CD14-positive monocyte (primary cell): ENCODE results near the gene FKBP4. TPM values are rescaled to one million over a fixed set of nuclear protein-coding genes. Genes with fewer than 3 reads are reported as not detected.

Experiments
- DNase-seq, 3 donors: peaks; one replicate each; pipeline ENCODE4 v3.0.0-alpha.2; 2011 to 2022
- H2AFZ ChIP-seq: 2 replicates; pipeline ENCODE4 v1.6.0; 2012; ENCODE audit warnings: mild to moderate bottlenecking, low read depth, low read length, inconsistent platforms; ENCODE audit not compliant: insufficient read depth, poor library complexity, severe bottlenecking
- H3K27ac ChIP-seq, 2 donors: 1 replicate in 1 of 2; 2 replicates in 1 of 2; pipeline ENCODE4 v1.5.1; 2012 to 2013; ENCODE audit warnings: low read length in 2 of 2, control low read depth in 1 of 2, inconsistent platforms in 1 of 2, low read depth in 1 of 2, mild to moderate bottlenecking in 1 of 2
- H3K27me3 ChIP-seq, 2 donors: one replicate each; pipeline versions ENCODE4 v1.6.0 to v1.6.1; 2011 to 2013; ENCODE audit warnings: low read length in 2 of 2; ENCODE audit not compliant: control insufficient read depth in 2 of 2, insufficient read depth in 2 of 2
- H3K36me3 ChIP-seq, 2 donors: replicated peaks in 1 of 2; 1 replicate in 1 of 2; 2 replicates in 1 of 2; pipeline versions ENCODE4 v1.5.1 to v1.6.1; 2012 to 2013; ENCODE audit warnings: low read length in 2 of 2, control low read depth in 1 of 2, inconsistent platforms in 1 of 2, mild to moderate bottlenecking in 1 of 2; ENCODE audit not compliant: insufficient read depth in 2 of 2, control insufficient read depth in 1 of 2
- H3K4me1 ChIP-seq, 2 donors: 1 replicate in 1 of 2; 2 replicates in 1 of 2; pipeline versions ENCODE4 v1.5.1 to v1.6.1; 2012 to 2013; ENCODE audit warnings: low read length in 2 of 2, control low read depth in 1 of 2, inconsistent platforms in 1 of 2, mild to moderate bottlenecking in 1 of 2, moderate library complexity in 1 of 2; ENCODE audit not compliant: insufficient read depth in 2 of 2, control insufficient read depth in 1 of 2
- H3K4me2 ChIP-seq: replicated peaks from 2 replicates; pipeline ENCODE3; 2012; ENCODE audit warnings: low read length, moderate library complexity, mild to moderate bottlenecking; ENCODE audit not compliant: poor library complexity, severe bottlenecking; ENCODE audit errors: extremely low read depth
- H3K4me3 ChIP-seq, 3 experiments: fragments of 200-600 bp in 1 of 3; sonication (generic) in 1 of 3; replicated peaks in 1 of 3; 1 replicate in 2 of 3; 2 replicates in 1 of 3; pipeline ENCODE4 v1.5.1; 2011 to 2013; ENCODE audit warnings: low read length in 3 of 3, mild to moderate bottlenecking in 3 of 3, control low read depth in 2 of 3, low read depth in 2 of 3, inconsistent platforms in 1 of 3, moderate library complexity in 1 of 3
- H3K79me2 ChIP-seq: 2 replicates; pipeline ENCODE4 v1.6.0; 2012; ENCODE audit warnings: mild to moderate bottlenecking, control low read depth, inconsistent platforms, low read length, moderate library complexity; ENCODE audit not compliant: insufficient read depth
- H3K9ac ChIP-seq: 2 replicates; pipeline ENCODE4 v1.6.0; 2017; ENCODE audit warnings: low read length, mild to moderate bottlenecking; ENCODE audit not compliant: insufficient read depth, poor library complexity, severe bottlenecking
- H3K9me3 ChIP-seq, 2 donors: replicated peaks in 1 of 2; 1 replicate in 1 of 2; 2 replicates in 1 of 2; pipeline versions ENCODE4 v1.5.1 to v1.6.1; 2012 to 2013; ENCODE audit warnings: low read length in 2 of 2, control low read depth in 1 of 2; ENCODE audit not compliant: control insufficient read depth in 1 of 2, insufficient read depth in 1 of 2
- H4K20me1 ChIP-seq: 2 replicates; pipeline ENCODE4 v1.6.0; 2012; ENCODE audit warnings: mild to moderate bottlenecking, low read length, control low read depth, moderate library complexity; ENCODE audit not compliant: insufficient read depth
- H3K27ac Mint-ChIP-seq, 7 donors: one replicate each; pipeline ENCODE4 v1.8.0; 2020; ENCODE audit warnings: mild to moderate bottlenecking in 7 of 7, mixed read lengths in 7 of 7, moderate library complexity in 6 of 7, inconsistent platforms in 2 of 7
- H3K27me3 Mint-ChIP-seq, 3 donors: one replicate each; pipeline ENCODE4 v1.8.0; 2021 to 2022; ENCODE audit warnings: low read depth in 3 of 3, mild to moderate bottlenecking in 3 of 3, mixed read lengths in 3 of 3, moderate library complexity in 3 of 3, inconsistent platforms in 1 of 3
- H3K36me3 Mint-ChIP-seq, 2 donors: one replicate each; pipeline ENCODE4 v1.8.0; 2020; ENCODE audit warnings: mixed read lengths in 2 of 2, inconsistent platforms in 1 of 2, mild to moderate bottlenecking in 1 of 2
- H3K4me1 Mint-ChIP-seq: one replicate; pipeline ENCODE4 v1.8.0; 2020; ENCODE audit warnings: mild to moderate bottlenecking, mixed read lengths
- H3K4me3 Mint-ChIP-seq, 2 donors: one replicate each; pipeline ENCODE4 v1.8.0; 2020; ENCODE audit warnings: mild to moderate bottlenecking in 2 of 2, mixed read lengths in 2 of 2, moderate library complexity in 1 of 2
- H3K9me3 Mint-ChIP-seq, 7 donors: one replicate each; pipeline ENCODE4 v1.8.0; 2020 to 2022; ENCODE audit warnings: mixed read lengths in 7 of 7, mild to moderate bottlenecking in 6 of 7, moderate library complexity in 6 of 7, inconsistent platforms in 2 of 7
- WGBS: methylation state at CpG from one replicate; pipeline ENCODE4 v1.1.5; 2013; ENCODE audit warnings: missing lambda C conversion rate; ENCODE audit not compliant: insufficient coverage; 5-methylcytosine and 5-hydroxymethylcytosine counted together
- intact Hi-C, 2 donors: fragments of 100-400 bp; cut with micrococcal nuclease; formaldehyde crosslinking; loops; one replicate each; pipeline versions ENCODE4 v1.15.0 to v1.15.1; 2023
- polyA plus RNA-seq, 3 donors: library from polyadenylated mRNA; depleted of rRNA in 1 of 3; unstranded in 2 of 3; stranded (reverse) in 1 of 3; fragments of 300-500 nt in 2 of 3; fragments of >200 nt in 1 of 3; fragmentation: Illumina TruSeq in 2 of 3; gene quantifications; 1 replicate in 2 of 3; 2 replicates in 1 of 3; pipeline ENCODE4 v1.2.3, GENCODE V29; 2012 to 2021
- TF ChIP-seq, protein P1 (sequence below): fragments of 200-600 bp; IDR thresholded peaks from one replicate; pipeline ENCODE4 v1.8.0; 2022; ENCODE audit warnings: antibody characterized with exemption, mild to moderate bottlenecking

Gene FKBP4
- polyA plus RNA-seq, 3 donors = 19.3 to 22.1 (median 20.1) TPM

DNA sequence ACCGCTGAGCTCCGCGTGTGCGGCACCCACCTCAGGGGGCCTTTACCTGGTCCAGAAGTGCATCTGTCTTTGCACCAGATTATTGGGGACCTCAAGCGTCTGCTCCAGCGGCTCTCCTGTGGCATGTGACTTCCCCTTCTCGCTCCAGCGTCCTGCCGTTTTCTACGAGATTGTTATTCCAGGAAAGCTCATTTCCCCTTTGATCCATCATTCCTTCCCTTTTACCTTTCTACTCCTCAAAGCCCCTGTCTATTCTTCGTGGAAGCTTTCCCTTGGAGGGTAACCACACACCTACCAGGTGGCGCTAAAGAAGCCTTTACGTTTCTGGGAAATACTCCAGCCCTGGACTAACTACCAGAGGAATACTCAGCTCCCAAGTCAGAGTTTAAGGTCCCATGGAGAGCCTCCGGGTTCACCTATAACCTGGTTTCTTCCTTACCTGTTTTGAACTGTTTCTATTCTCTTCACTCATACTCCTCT lies 1.5 kb downstream of the FKBP4 start:
- peak overlapping the region; percentile 99 for H3K4me2 ChIP-seq
- peaks cover 0 to 5% (median 0%) of the 10 kb centered on the region in 7 donors for H3K9me3 Mint-ChIP-seq
- peak overlapping the region in 1 of 2 donors; percentile 36 for H3K27ac ChIP-seq
- 1% methylated on average over 13 of the region's 14 CpGs for WGBS
- no peaks in the 10 kb centered on the region for H3K9me3 ChIP-seq
- peaks cover 4% of the 10 kb centered on the region for H3K79me2 ChIP-seq
- peak overlapping the region; percentile 81 for H2AFZ ChIP-seq
- peaks cover 15 to 28% of the 10 kb centered on the region in 2 donors for H3K4me1 ChIP-seq
- H4K20me1 ChIP-seq = peaks cover 10% of the 10 kb centered on the region
- H3K36me3 ChIP-seq = peaks cover 27 to 40% of the 10 kb centered on the region in 2 donors
- intact Hi-C loops = loop anchor here in 1 of 2 donors (5.0 kb wide), 1 partner anchor 76 kb away; no protein-coding TSS in a partner anchor
- H3K36me3 Mint-ChIP-seq = peaks cover 30 to 38% of the 10 kb centered on the region in 2 donors
- peaks cover 19 to 27% (median 19%) of the 10 kb centered on the region in 3 donors for H3K27me3 Mint-ChIP-seq
- H3K4me3 Mint-ChIP-seq = peak overlapping the region; percentile 98 to 99
- peak overlapping the region; percentile 74 to 95 (median 86) for H3K4me3 ChIP-seq
- H3K27me3 ChIP-seq = peaks cover 8 to 22% of the 10 kb centered on the region in 2 donors
- H3K27ac Mint-ChIP-seq = peak overlapping the region in 6 of 7 donors; percentile 65 to 84 (median 78)
- TF ChIP-seq, protein P1, sequence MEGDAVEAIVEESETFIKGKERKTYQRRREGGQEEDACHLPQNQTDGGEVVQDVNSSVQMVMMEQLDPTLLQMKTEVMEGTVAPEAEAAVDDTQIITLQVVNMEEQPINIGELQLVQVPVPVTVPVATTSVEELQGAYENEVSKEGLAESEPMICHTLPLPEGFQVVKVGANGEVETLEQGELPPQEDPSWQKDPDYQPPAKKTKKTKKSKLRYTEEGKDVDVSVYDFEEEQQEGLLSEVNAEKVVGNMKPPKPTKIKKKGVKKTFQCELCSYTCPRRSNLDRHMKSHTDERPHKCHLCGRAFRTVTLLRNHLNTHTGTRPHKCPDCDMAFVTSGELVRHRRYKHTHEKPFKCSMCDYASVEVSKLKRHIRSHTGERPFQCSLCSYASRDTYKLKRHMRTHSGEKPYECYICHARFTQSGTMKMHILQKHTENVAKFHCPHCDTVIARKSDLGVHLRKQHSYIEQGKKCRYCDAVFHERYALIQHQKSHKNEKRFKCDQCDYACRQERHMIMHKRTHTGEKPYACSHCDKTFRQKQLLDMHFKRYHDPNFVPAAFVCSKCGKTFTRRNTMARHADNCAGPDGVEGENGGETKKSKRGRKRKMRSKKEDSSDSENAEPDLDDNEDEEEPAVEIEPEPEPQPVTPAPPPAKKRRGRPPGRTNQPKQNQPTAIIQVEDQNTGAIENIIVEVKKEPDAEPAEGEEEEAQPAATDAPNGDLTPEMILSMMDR = no peak
- peaks cover 22% of the 10 kb centered on the region for H3K4me1 Mint-ChIP-seq
- H3K9ac ChIP-seq = peak overlapping the region; percentile 67
- DNase-seq = peak in 1 of 3 donors; percentile 14

GRCh38 chr12:2797721-2798418 lies 3.1 kb downstream of the FKBP4 start:
- Histone ChIP-seq H3K79me2 (peaks cover 4% of the 10 kb centered on the region), H3K4me1 (peaks cover 15 to 28% of the 10 kb centered on the region in 2 donors), H3K36me3 (peaks cover 30 to 56% of the 10 kb centered on the region in 2 donors), H3K9me3 (no peaks in the 10 kb centered on the region), H3K9ac (no peak overlapping the region), H4K20me1 (peaks cover 10% of the 10 kb centered on the region), H3K4me3 (no peak overlapping the region), H3K4me2 (no peak overlapping the region), H3K27me3 (peaks cover 8 to 19% of the 10 kb centered on the region in 2 donors), H2AFZ (no peak overlapping the region), H3K27ac (no peak overlapping the region)
- peaks cover 22% of the 10 kb centered on the region for H3K4me1 Mint-ChIP-seq
- H3K4me3 Mint-ChIP-seq = no peak overlapping the region
- intact Hi-C loops = loop anchor here in 1 of 2 donors (5.0 kb wide), 1 partner anchor 74 kb away; no protein-coding TSS in a partner anchor
- 86% methylated on average over 5 of the region's 7 CpGs for WGBS
- peaks cover 0 to 5% (median 0%) of the 10 kb centered on the region in 7 donors for H3K9me3 Mint-ChIP-seq
- no peak for DNase-seq
- TF ChIP-seq, protein P1 = no peak
- peaks cover 44 to 50% of the 10 kb centered on the region in 2 donors for H3K36me3 Mint-ChIP-seq
- H3K27ac Mint-ChIP-seq = no peak overlapping the region
- peaks cover 14 to 20% (median 19%) of the 10 kb centered on the region in 3 donors for H3K27me3 Mint-ChIP-seq
